ENCODE results near the gene CLEC3B.

The CLEC3B gene

DNA sequence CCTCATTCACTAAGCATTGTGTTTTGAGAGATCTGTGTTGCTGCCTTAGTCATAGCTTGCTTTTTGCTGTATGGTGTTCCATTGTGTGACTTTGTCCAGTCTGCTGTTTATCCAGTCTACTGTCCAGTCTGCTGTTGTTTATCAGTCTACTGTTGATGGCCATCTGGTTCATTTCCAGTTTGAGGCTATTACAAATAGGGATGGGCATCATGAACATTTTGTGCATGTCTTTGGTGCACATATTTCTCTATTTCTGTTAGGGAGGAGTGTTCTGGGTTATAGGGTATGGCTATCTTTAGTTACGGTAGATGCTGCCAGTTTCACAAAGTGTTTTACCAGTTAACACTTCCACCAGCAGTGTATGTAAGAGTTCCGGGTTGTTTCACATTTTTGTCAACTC lies 22.2 kb upstream of the CLEC3B start:
- DNase-seq = no peak

DNA sequence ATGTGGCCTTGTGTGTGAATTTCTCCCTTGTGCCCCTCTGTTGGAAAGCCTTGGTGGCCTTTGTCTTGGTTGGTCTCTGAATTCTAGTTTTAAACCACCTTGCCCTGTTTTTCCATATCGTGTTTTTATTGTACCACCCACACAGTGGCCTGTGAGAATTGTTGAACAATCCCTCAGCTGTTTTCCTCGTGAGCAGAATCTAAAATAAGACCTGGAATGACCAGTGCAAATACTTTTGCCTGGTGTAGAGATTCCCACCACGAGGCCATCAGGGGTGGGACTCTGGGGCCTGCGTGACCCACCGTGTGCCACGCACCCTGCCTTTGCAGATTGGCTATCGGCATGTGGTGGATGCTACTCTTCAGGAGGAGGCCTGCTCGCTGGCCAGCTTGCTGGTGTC lies 19.0 kb upstream of the CLEC3B start:
- no peak for DNase-seq

DNA sequence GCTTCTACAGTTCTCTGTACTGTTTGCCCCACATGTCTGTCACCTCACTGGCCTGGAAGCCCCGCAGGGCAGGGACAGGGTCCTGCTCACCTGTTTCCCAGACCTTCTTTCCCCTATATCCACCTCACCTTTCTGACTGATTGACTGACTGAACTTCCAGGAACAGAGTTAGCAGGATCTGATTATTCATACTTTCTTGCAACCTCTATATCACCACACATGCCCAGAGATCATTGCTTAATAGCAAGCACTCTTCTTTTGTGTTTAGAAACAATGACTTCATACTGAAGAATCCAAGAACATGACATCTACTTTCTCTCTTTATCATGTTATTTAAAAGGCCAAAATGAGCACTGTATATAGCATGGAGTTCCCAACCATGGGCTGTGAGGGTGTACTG lies 18.0 kb upstream of the CLEC3B start:
- DNase-seq = no peak

DNA sequence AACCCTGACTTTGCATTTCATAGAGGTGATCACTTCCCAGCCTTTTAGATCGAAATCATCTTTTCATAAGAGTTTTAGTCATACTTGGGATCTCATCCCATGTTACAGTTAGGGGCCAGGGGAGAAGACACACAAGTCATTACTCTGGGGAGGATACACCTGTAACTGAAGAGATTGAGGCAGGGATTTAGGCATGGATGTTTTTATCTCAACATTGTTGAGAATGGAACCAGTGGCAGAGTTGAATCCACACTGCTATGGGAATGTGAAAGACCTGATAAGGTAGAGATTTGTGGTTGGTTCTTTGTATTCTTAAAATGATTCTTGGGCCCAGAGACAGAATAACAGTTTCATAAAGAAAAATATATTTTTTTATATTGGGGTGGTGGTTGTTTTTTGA lies 16.2 kb upstream of the CLEC3B start:
- DNase-seq = no peak

DNA sequence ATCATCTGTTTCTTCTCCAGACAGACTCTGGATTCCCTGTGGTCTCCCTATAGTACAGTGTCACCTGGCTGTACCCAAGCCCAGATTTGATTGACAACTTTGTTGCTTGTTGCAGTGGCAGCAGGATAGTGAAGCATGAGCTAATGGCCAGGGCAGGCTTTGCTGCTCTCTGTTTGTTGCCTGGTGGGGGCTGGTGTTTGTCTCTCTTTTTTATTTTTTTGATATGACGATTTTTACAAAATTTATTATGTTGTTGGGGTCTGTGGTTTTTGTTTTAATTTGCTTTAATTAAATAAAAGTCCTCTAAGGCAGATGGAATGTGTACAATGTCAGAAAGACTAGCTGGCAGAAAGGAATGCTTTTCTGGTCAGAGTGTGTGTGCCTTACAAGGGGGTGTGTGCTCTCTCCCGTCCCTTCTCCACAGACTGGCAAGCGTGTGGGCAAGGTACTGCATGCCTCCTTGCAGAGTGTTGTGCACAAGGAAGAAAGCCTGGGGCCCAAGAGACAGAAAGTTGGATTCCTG lies 15.2 kb upstream of the CLEC3B start:
- no peak for DNase-seq

DNA sequence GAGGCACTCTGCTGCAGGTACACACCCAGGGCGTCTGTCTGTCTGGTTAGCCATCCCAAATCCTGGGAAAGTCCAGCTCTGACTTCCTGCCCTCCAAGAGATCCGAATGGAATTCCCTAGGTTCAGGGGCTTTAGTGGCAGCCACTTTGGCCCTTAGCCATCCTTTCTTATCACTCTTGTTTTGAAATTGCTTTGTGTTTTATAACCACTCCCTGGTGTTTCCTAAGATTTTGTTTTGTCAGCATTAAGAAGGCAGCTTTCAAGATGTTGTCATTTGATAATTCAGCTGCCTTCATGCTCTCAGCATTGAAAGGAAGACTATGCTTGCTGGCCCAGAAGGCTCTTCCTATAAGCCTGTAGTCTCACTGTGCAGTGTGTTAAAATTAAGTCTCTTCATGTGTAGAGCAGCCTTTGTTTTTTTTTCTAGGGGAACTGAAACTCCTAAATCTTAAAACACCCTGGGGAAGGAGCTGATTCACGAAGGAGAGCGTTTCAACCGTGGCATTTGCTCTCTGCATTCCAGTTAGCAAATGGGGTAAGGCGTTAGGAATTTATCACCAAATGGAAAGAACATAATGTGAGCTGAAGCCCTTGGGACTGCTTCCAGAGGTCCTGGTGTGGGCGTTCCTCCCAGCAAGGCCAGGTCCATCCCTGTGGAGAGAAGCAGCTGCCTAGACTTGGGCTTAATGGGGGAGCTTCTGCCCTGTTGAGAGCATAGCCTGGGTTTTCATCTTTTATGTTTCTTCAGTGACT lies 14.2 kb upstream of the CLEC3B start:
- no peak for DNase-seq

DNA sequence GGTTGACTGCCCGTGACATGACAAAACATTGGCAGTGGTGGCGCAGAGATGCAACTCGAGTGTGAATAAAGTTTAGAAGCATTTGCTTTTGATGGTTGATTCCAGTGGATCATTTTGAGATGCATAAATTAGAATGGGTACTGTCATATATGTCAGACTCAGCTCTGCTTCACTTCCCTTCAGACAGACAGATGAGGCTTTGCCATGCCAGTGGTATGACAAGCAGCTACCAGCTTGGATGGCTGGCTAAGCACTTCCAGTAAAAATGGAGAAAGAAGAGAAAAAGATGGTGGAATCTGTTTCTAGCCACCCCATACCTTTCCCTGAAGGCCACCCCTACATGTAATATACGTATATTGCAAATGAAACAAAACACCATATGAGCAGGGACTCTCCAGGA lies 13.5 kb upstream of the CLEC3B start:
- no peak for DNase-seq

DNA sequence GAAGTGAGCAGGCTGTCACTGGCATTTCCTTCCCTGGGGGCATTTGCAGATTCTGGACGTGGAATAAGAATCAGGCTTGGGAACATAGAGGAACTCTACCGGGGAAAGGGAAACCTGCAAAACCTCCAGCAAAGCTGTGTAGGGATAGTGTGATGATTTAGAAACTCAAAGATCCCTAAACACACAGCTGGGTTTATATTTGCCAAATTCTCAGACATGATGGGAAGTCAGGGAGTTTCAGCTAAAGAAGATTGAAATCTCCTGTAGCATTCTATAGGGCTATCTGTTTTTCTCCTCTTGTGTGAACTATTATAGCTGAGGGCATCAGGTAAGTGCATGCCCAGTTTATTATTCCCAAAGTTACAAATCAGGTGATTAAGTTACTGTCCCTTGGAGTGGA lies 9.2 kb upstream of the CLEC3B start:
- no peak for DNase-seq

DNA sequence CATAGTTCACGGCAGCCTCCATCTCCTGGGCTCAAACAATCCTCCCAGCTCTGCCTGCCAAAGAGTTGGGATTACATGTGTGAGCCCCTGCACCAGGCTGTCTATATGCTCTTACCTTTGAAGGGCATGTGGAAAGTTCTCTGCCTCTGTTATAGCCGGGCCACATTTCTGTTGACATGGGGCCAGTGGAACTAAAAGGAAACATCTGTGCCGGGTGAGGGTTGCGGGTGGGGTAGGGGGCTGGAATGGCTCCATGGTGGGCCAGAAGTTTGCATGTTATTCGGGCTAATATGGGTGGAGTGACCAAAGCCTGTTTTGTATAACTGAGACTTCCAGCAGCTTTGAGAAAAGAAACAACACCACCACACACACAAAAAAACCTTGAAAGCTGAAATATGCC lies 8.3 kb upstream of the CLEC3B start:
- no peak for DNase-seq

DNA sequence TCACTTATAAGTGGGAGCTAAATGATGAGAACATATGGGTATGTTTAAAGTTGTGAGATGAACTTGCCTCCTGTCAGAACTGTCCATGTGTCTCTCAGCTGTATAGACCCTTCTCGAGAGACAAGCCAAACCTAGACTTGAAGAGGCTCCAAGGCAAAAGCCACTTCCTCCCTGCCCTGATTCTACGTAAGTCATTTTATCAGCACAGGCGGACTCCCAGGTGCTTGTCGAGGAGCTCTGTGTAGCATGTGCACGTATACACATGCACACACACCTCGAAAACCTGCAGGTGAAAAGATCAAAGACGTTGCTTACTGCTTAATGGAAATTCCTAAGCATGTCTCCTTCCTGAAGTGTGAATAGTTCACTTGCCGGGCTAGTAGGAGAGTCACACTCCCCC lies 5.6 kb upstream of the CLEC3B start:
- DNase-seq = no peak

DNA sequence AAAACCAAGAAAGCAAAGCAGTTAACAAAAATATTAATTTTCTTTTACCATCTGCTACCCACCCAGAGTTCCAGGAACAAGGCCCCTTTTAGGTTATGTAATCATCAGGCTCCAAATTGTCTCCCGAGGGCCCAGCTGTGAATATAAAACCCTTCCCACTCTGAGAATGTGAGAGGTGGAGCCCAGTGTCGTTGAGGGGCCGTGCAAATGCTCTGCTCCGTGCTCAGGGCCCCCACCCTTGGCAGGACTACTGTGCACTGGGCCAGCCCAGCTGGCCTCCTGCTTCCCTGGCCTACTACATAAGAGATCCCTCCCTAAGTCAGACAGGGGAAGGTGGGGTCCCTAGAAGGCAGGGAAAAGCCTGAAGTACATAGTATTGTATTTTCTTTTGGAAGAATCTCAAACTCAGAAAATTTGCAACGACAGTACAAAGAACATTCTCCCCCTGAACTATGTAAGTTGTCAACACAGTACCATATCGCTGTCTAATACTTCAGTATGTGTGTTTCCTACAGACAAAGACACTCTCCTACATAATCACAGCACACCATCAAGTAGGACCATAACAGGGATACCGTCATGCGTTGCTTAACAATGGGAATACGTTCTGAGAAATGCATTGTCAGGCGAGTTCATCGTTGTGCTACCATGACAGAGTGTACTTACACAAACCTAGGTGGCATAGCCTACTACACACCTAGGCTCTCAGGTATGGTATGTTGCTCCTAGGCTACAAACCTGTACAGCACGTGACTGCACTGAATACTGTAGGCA lies 4.4 kb upstream of the CLEC3B start:
- no peak for DNase-seq

DNA sequence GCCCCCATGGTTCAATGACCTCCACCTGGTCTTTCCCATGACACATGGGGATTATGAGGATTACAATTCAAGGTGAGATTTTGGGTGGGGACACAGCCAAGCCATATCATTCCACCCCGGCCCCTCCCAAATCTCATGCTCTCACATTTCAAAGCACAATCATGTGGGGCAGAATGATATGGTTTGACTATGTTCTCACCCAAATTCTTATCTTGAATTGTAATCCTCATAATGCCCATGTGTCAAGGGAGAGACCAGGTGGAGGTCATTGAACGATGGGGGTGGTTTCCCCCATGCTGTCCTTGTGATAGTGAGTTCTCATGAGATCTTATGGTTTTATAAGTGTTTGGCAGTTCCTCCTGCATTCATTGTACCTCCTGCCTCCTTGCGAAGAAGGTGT lies 2.4 kb upstream of the CLEC3B start:
- no peak for DNase-seq

DNA sequence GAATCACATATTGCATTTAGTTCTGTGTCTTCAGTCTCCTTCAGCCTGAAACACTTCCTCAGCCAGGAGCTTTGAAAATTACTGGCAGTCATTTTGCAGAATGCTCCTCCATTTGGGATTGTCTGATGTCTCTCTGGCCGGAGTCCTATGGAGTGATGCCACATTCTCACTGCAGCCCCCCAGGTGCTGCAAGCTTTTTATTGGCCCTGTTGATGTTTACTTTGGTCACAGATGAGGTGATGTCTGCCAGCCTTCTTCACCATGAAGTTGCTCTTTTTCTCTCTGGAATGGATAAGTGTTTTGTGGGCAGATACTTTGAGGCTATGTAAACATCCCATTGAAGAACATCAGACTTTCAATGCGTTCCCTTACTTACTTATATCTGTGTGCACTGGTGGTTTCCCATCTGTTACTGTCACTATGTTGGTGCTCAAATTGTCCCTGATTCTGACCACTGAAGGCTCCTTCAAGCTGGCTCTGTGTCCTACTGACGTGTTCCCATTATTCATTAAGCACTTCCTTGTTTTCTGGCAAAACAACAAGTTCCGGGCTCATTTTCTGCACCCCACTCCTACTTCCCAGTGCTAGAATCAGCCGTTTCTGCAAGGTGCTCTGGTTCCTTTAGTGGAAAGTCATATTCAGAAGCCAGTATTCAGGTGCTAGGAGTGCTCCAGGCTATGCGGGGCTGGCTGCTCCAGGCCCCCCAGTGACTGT lies 1.4 kb upstream of the CLEC3B start:
- no peak for DNase-seq

DNA sequence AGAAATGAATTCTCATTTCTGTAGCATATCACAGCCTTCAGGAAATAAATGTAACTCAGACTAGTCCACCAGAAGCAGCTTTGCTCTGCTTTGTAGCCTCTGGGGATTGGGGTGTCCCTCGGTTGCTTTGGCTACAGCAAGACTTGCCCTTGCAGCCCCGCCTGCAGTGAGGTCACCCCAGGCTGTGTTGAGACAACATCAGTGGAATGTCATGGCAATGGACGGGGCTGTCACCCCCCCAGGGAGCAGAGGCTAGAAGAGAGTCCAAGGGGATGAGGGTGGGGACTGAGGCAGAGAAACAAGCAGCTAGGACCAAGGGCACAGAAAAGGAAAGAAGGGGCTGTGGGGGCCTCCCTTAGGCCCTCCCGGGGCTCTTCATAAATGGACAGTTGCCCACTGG lies 854 bp downstream of the CLEC3B start:
- no peak for DNase-seq

DNA sequence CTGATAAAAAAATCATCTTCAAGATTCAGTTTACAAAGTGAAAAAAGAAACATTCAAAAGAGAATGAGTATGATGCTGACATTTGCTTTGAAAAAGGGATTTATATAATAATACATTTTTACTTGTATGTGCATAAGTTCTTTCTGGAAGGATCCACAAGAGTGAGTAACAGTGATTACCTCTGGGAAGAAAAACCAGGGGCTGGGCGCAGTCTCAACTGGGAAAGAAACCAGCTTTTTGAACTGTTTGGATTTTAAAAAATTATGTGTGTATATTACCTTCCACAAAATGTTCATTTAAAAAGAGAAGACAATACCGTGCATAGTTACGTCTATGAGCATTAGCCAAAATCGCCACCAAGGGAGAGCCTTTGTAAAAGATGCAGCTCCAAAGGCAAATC lies 1.3 kb downstream of the CLEC3B start:
- no peak for DNase-seq

DNA sequence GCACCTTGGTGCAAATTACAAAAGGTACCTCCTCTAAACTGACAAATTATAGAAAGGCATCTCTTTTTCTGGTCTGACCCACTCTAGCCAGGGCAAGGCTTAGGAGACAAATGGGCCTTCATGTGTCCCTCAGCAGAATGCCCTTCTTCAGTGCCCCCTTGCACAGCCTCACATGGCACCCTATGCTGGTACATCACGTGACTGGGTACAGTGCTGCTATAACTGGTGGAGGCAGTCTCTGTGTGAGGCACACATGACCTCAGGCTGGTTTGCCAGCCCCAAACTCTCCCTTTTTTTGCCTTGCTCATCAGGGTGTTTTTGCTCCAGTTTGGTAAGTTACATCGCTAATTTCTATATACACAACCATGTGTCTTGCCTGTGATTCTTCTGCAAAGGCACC lies 3.1 kb downstream of the CLEC3B start:
- no peak for DNase-seq

DNA sequence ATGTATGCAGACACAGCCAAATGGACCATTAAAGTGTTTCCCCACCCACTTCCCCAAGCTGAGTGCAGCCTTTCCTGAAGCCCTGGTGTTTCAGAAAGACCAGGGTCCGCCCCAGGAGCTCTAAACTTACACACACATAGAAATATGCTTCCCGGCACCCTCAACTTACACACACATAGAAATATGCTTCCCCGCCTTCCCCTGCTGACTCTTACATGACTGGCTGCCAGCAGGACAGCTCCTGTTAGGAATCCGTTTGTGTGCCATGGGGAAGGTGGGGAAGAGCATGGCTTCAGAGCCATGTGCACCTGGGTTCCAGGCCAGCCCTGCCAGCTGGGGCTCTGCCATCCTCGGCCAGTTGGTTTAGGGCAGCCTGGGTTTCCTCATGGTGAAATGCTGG lies 3.6 kb downstream of the CLEC3B start:
- no peak for DNase-seq

DNA sequence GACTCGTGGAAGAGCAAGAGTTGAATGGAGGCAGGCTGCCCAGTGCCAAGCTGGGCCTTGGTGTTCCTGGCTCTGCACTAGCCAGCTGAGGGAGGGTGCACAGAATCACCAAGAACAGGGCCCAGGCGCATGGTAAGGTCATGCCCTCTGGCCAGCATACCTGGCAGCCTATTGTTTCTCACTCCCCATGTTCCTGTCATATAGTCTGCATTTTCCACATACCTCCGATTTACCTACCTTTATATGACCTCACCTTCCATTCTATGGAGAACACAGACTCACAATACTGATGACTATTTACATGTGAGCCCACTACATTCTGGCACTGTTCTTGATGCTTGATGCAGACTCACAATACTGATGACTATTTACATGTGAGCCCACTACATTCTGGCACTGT lies 5.4 kb downstream of the CLEC3B start:
- DNase-seq = no peak

DNA sequence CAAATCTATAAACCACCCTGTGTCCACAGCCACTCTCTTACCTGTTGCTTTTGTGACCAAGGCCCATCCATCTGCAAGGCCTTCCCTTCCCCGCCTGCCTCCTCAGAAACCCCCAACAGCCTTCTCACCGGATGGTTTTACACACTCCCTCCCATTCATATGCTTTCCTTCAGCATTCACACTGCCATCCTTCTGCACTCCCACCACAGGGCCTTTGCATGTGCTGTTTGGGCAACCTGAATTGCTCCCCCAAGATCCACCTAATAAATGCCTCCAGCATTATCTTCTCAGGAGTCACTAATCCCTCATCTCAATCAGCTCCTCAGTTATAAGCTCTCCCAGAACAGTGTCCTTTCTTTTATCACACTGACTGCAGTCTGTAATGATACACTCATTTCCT lies 6.0 kb downstream of the CLEC3B start:
- DNase-seq = no peak

DNA sequence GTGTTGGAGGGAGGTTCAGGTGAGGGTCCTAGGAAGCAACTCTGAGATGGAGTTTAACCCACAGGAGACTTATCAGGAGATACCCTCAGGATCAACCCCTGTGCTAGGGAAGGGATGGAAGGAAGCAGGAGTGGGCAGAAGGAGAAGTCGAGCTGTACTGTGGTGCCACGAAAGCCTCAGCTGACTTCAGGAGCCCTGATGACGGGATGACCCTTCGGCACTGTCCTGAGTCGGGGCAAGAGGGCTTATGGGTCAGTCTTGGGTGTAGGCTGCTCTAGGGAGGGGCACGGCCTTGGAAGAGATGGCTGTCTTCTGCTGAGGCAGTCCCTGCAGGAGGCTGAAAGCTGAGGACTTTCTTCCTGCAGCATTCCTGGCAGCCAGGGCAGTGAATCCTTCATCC lies 7.7 kb downstream of the CLEC3B start:
- DNase-seq = no peak

DNA sequence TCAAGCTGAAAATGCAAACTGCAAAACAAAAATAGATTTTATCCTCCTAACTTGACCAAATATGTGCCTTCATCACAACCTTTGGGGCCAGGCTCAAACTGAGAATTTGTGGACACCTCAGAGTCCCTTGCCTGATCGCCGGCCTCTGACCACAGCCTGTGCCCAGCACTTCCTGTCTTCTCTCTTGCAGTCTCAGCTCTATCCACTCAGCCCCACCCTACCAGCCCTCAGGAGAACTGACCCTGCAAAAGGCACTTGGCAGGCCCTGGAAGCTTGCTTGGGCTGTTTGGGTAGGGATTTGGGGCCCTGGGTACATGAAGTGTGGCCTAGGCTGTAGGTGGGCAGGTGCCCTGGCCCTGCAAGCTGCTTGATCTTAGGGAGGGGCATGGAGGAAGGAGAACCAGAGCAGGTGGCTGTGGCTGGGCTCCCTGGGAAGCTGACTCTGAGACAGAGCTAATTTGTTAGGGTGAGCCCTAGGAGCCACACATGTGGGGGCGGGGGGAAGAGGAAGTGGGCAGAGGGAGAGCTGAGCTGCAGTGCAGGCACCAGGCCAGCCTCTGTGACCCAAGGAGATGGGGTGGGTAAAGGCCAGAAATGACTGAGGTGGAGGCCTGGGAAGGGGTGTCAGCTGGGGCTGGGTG lies 8.6 kb downstream of the CLEC3B start:
- DNase-seq = peak; percentile 38

DNA sequence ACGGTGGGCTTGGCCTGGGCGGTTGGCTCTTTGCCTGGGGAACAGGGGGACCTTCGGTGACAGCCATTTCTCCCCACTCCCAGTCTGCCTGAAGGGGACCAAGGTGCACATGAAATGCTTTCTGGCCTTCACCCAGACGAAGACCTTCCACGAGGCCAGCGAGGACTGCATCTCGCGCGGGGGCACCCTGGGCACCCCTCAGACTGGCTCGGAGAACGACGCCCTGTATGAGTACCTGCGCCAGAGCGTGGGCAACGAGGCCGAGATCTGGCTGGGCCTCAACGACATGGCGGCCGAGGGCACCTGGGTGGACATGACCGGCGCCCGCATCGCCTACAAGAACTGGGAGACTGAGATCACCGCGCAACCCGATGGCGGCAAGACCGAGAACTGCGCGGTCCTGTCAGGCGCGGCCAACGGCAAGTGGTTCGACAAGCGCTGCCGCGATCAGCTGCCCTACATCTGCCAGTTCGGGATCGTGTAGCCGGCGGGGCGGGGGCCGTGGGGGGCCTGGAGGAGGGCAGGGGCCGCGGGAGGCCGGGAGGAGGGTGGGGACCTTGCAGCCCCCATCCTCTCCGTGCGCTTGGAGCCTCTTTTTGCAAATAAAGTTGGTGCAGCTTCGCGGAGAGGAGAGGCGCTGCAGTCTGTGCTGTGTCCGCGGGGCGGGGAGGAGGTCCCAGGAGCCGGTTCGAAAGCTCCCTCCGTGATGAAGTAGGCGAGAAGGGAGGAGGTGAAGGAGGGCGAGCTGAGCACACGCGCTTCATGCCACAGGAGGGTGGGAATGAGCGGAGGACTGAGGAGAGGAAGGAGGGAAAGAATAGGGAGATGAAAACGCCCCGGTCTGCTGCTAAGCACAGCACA lies 9.6 kb downstream of the CLEC3B start:
- DNase-seq = peak; percentile 46

All from activated CD4-positive, alpha-beta T cell treated with anti-CD3 and anti-CD28 coated beads for 48 hours (primary cell).